Naive thymus-derived CD4-positive, alpha-beta T cell (primary cell): ENCODE data around the gene SZRD1. TPM values are rescaled to one million over a fixed set of nuclear protein-coding genes. Genes with fewer than 3 reads are reported as not detected.
A peak's percentile ranks its signal among the peaks of the same experiment; 100 is the strongest.

Experiments
- ATAC-seq: fragments of 150-1000 bp; cut with Tn5 transposase; 2 replicates; pipeline ENCODE4 v1.10.0; 2021; ENCODE audit warnings: mild to moderate bottlenecking, moderate library complexity
- CTCF ChIA-PET: fragments of 350-600 bp; sonication (Branson Sonifier 250); formaldehyde crosslinking; loops from one replicate; lab custom pipeline; 2021; ENCODE audit warnings: antibody characterized with exemption; lab: Charles Lee
- POLR2A ChIA-PET: fragments of 350-600 bp; sonication (Branson Sonifier 250); formaldehyde crosslinking; loops from one replicate; lab custom pipeline; 2021; ENCODE audit warnings: antibody characterized with exemption, inconsistent platforms; lab: Charles Lee
- DNase-seq, 9 donors: peaks; one replicate each; pipeline versions ENCODE4 v3.0.0 to v3.0.0-alpha.2; 2020 to 2022; ENCODE audit warnings: mixed read lengths in 1 of 9
- H3K27ac ChIP-seq: one replicate; pipeline ENCODE4 v1.7.0; 2013; ENCODE audit warnings: mild to moderate bottlenecking, low read depth, low read length, moderate library complexity
- H3K27me3 ChIP-seq, 2 donors: one replicate each; pipeline ENCODE4 v1.7.0; 2013; ENCODE audit warnings: low read length in 2 of 2, mild to moderate bottlenecking in 2 of 2, moderate library complexity in 2 of 2; ENCODE audit not compliant: control insufficient read depth in 2 of 2, insufficient read depth in 2 of 2
- H3K36me3 ChIP-seq, 3 experiments: 1 replicate in 2 of 3; 2 replicates in 1 of 3; pipeline ENCODE4 v1.7.0; 2013; ENCODE audit warnings: low read length in 3 of 3, mild to moderate bottlenecking in 3 of 3, moderate library complexity in 1 of 3; ENCODE audit not compliant: insufficient read depth in 3 of 3, control insufficient read depth in 2 of 3
- H3K4me1 ChIP-seq, 2 donors: one replicate each; pipeline ENCODE4 v1.7.0; 2013; ENCODE audit warnings: low read length in 2 of 2, mild to moderate bottlenecking in 2 of 2, moderate library complexity in 1 of 2; ENCODE audit not compliant: control insufficient read depth in 2 of 2, insufficient read depth in 2 of 2
- H3K4me3 ChIP-seq: 2 replicates; pipeline ENCODE4 v1.7.0; 2013; ENCODE audit warnings: mild to moderate bottlenecking, low read length
- H3K9me3 ChIP-seq, 3 experiments: 1 replicate in 2 of 3; 2 replicates in 1 of 3; pipeline ENCODE4 v1.7.0; 2013; ENCODE audit warnings: low read length in 3 of 3; ENCODE audit not compliant: control insufficient read depth in 2 of 3
- H3K27ac Mint-ChIP-seq, 9 donors: one replicate each; pipeline ENCODE4 v1.8.0; 2020 to 2022; ENCODE audit warnings: mixed read lengths in 9 of 9, mild to moderate bottlenecking in 8 of 9, moderate library complexity in 5 of 9, inconsistent platforms in 2 of 9
- H3K27me3 Mint-ChIP-seq, 5 donors: one replicate each; pipeline ENCODE4 v1.8.0; 2021 to 2022; ENCODE audit warnings: mixed read lengths in 5 of 5, mild to moderate bottlenecking in 1 of 5
- H3K36me3 Mint-ChIP-seq, 5 donors: one replicate each; pipeline ENCODE4 v1.8.0; 2020 to 2022; ENCODE audit warnings: mixed read lengths in 5 of 5, mild to moderate bottlenecking in 3 of 5, inconsistent platforms in 1 of 5
- H3K4me1 Mint-ChIP-seq, 7 donors: one replicate each; pipeline ENCODE4 v1.8.0; 2020 to 2022; ENCODE audit warnings: mixed read lengths in 7 of 7, mild to moderate bottlenecking in 3 of 7, inconsistent platforms in 1 of 7
- H3K4me3 Mint-ChIP-seq, 10 donors: one replicate each; pipeline ENCODE4 v1.8.0; 2020 to 2022; ENCODE audit warnings: mild to moderate bottlenecking in 10 of 10, mixed read lengths in 10 of 10, moderate library complexity in 6 of 10, inconsistent platforms in 2 of 10
- H3K9me3 Mint-ChIP-seq, 11 donors: one replicate each; pipeline ENCODE4 v1.8.0; 2020 to 2022; ENCODE audit warnings: mixed read lengths in 11 of 11, mild to moderate bottlenecking in 4 of 11, inconsistent platforms in 1 of 11, moderate library complexity in 1 of 11
- intact Hi-C, 2 donors: fragments of 100-400 bp; cut with micrococcal nuclease; formaldehyde crosslinking; loops; one replicate each; pipeline ENCODE4 v1.15.1; 2023
- polyA plus RNA-seq, 2 donors: library from polyadenylated mRNA; unstranded; fragments of 300-500 nt; fragmentation: Illumina TruSeq; gene quantifications; one replicate each; pipeline ENCODE4 v1.2.3, GENCODE V29; 2021
- total RNA-seq, 6 experiments: library from RNA in 5 of 6; stranded (reverse) in 5 of 6; gene quantifications; 1 replicate in 5 of 6; 2 replicates in 1 of 6; pipeline ENCODE4 v1.2.3 and lab custom pipeline; 2021 to 2026

The SZRD1 gene
- total and polyA plus RNA-seq, 7 experiments from 2014 or later = 36.8 to 163 (median 82.5) TPM

GRCh38 chr1:16396591-16396990 lies 29.5 kb downstream of the SZRD1 start:
- ChIA-PET CTCF (interaction anchor here (0.7 kb wide), 1 partner anchor 33 kb away, joined by 4 read pairs; no protein-coding TSS in a partner anchor), POLR2A (no interaction called here)
- Histone ChIP-seq H3K4me3 (no peak overlapping the region), H3K27ac (no peak overlapping the region), H3K4me1 (peaks cover 0 to 1% of the 10 kb centered on the region in 2 donors), H3K36me3 (peaks cover 10 to 65% (median 11%) of the 10 kb centered on the region in 3 experiments), H3K27me3 (no peaks in the 10 kb centered on the region), H3K9me3 (no peaks in the 10 kb centered on the region)
- ATAC-seq (no peak), DNase-seq (no peak)
- Mint-ChIP-seq H3K27me3 (no peaks in the 10 kb centered on the region), H3K36me3 (peaks cover 5 to 24% (median 7%) of the 10 kb centered on the region in 5 donors), H3K27ac (peak overlapping the region in 8 of 9 donors; percentile 12 to 38 (median 23)), H3K4me1 (peaks cover 14 to 30% (median 21%) of the 10 kb centered on the region in 7 donors), H3K4me3 (peak overlapping the region in 1 of 10 donors; percentile 27), H3K9me3 (no peaks in the 10 kb centered on the region)
- intact Hi-C loops = no loop called here

DNA sequence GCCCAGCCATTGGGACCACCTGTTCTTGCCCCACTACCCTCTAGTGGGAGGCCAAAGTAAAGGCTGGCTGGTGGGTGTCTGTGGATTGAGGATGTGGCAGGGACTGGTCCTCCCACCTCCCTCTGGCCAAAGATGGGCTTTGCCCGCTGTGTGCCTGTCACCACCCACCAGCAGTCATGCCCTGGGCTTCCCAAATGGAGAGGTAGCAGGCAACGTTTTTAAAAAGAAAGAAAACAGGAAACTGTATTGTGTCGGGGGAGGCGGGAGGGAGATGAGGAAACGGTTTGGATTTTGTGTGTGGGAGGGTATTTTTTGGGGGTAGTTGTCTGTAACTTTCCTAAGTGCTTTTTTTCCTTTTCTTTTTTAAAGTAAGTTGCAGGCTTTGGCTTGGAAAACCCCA lies 30.1 kb downstream of the SZRD1 start:
- Mint-ChIP-seq H3K4me3 (no peak overlapping the region), H3K4me1 (peaks cover 9 to 26% (median 17%) of the 10 kb centered on the region in 7 donors), H3K27ac (peak overlapping the region in 5 of 9 donors; percentile 23 to 46 (median 32)), H3K36me3 (peaks cover 5 to 24% (median 7%) of the 10 kb centered on the region in 5 donors), H3K9me3 (no peaks in the 10 kb centered on the region), H3K27me3 (no peaks in the 10 kb centered on the region)
- no peaks in the 10 kb centered on the region for H3K27me3 ChIP-seq
- H3K4me3 ChIP-seq = no peak overlapping the region
- ATAC-seq = no peak
- ChIA-PET CTCF (interaction anchor here (0.7 kb wide), 1 partner anchor 34 kb away, joined by 4 read pairs; no protein-coding TSS in a partner anchor), POLR2A (no interaction called here)
- no peaks in the 10 kb centered on the region for H3K9me3 ChIP-seq
- H3K36me3 ChIP-seq = peaks cover 10 to 65% (median 11%) of the 10 kb centered on the region in 3 experiments
- intact Hi-C loops = no loop called here
- H3K4me1 ChIP-seq = no peaks in the 10 kb centered on the region
- DNase-seq = no peak
- H3K27ac ChIP-seq = peak overlapping the region; percentile 8

- no peak for DNase-seq
- CTCF ChIA-PET = no interaction called here
- no peaks in the 10 kb centered on the region for H3K27me3 Mint-ChIP-seq
- H3K27ac Mint-ChIP-seq = peak overlapping the region in 4 of 9 donors; percentile 36 to 78 (median 74)
- H3K4me3 Mint-ChIP-seq = no peak overlapping the region
- no peaks in the 10 kb centered on the region for H3K27me3 ChIP-seq
- H3K4me3 ChIP-seq = no peak overlapping the region
- POLR2A ChIA-PET = no interaction called here
- intact Hi-C loops = no loop called here
- no peaks in the 10 kb centered on the region for H3K9me3 Mint-ChIP-seq
- peaks cover 4 to 51% (median 10%) of the 10 kb centered on the region in 3 experiments for H3K36me3 ChIP-seq
- ATAC-seq = no peak
- no peaks in the 10 kb centered on the region for H3K9me3 ChIP-seq
- H3K36me3 Mint-ChIP-seq = peaks cover 0 to 16% (median 3%) of the 10 kb centered on the region in 5 donors
- peaks cover 0 to 14% (median 4%) of the 10 kb centered on the region in 7 donors for H3K4me1 Mint-ChIP-seq
- H3K27ac ChIP-seq = no peak overlapping the region
- no peaks in the 10 kb centered on the region for H3K4me1 ChIP-seq
Observed at GRCh38 chr1:16398371-16398953, 31.4 kb downstream of the SZRD1 start.

GRCh38 chr1:16402742-16403141 lies 35.7 kb downstream of the SZRD1 start:
- ChIA-PET CTCF (interaction anchor here (0.6 kb wide), 1 partner anchor 611 kb away, joined by 3 read pairs; no protein-coding TSS in a partner anchor), POLR2A (interaction anchor here (0.9 kb wide), 1 partner anchor 37 kb away, joined by 3 read pairs; the partner anchor contains the start of gene NECAP2)
- intact Hi-C loops = no loop called here
- H3K4me1 Mint-ChIP-seq = peaks cover 0 to 3% (median 0%) of the 10 kb centered on the region in 7 donors
- Histone ChIP-seq H3K36me3 (peaks cover 0 to 10% (median 0%) of the 10 kb centered on the region in 3 experiments), H3K4me3 (no peak overlapping the region), H3K4me1 (no peaks in the 10 kb centered on the region), H3K27me3 (no peaks in the 10 kb centered on the region), H3K27ac (no peak overlapping the region), H3K9me3 (no peaks in the 10 kb centered on the region)
- H3K27ac Mint-ChIP-seq = peak overlapping the region in 1 of 9 donors; percentile 17
- ATAC-seq (no peak), DNase-seq (no peak)
- no peaks in the 10 kb centered on the region for H3K27me3 Mint-ChIP-seq
- peaks cover 0 to 3% (median 0%) of the 10 kb centered on the region in 5 donors for H3K36me3 Mint-ChIP-seq
- no peak overlapping the region for H3K4me3 Mint-ChIP-seq
- H3K9me3 Mint-ChIP-seq = no peaks in the 10 kb centered on the region

GRCh38 chr1:16405441-16405840 lies 38.4 kb downstream of the SZRD1 start:
- no peak overlapping the region for H3K4me3 Mint-ChIP-seq
- ATAC-seq (no peak), DNase-seq (no peak)
- H3K27ac Mint-ChIP-seq = no peak overlapping the region
- intact Hi-C loops = no loop called here
- H3K27me3 ChIP-seq = no peaks in the 10 kb centered on the region
- H3K4me1 Mint-ChIP-seq = peaks cover 0 to 8% (median 0%) of the 10 kb centered on the region in 7 donors
- H3K27ac ChIP-seq = no peak overlapping the region
- POLR2A ChIA-PET = no interaction called here
- CTCF ChIA-PET = no interaction called here
- H3K9me3 ChIP-seq = no peaks in the 10 kb centered on the region
- no peaks in the 10 kb centered on the region for H3K36me3 ChIP-seq
- no peak overlapping the region for H3K4me3 ChIP-seq
- H3K27me3 Mint-ChIP-seq = no peaks in the 10 kb centered on the region
- no peaks in the 10 kb centered on the region for H3K4me1 ChIP-seq
- no peaks in the 10 kb centered on the region for H3K9me3 Mint-ChIP-seq
- no peaks in the 10 kb centered on the region for H3K36me3 Mint-ChIP-seq

DNA sequence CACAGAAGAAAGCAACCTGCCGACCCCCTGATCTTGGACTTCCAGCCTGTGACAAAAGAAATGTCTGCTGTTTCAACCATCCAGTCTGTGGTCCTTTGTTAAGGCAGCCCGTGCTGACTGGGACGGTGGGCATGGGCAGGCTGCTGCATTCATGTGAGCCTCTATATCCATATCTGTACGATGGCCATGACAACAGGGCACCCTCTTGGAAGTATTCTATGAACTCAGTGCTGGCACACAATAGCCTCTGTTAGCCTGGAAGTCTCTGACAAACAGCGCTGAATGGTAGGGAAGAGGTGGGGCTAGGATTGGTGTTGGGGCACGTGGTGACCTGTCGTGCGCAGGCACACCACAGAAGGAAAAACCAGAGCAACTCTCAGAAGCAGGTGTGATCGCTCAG lies 39.8 kb downstream of the SZRD1 start:
- ATAC-seq = no peak
- Histone ChIP-seq H3K36me3 (no peaks in the 10 kb centered on the region), H3K4me1 (no peaks in the 10 kb centered on the region), H3K9me3 (no peaks in the 10 kb centered on the region), H3K4me3 (no peak overlapping the region), H3K27ac (no peak overlapping the region), H3K27me3 (no peaks in the 10 kb centered on the region)
- H3K9me3 Mint-ChIP-seq = no peaks in the 10 kb centered on the region
- intact Hi-C loops = no loop called here
- H3K4me3 Mint-ChIP-seq = no peak overlapping the region
- POLR2A ChIA-PET = no interaction called here
- DNase-seq = no peak
- H3K27me3 Mint-ChIP-seq = peaks cover 0 to 7% (median 0%) of the 10 kb centered on the region in 5 donors
- peaks cover 0 to 5% (median 0%) of the 10 kb centered on the region in 7 donors for H3K4me1 Mint-ChIP-seq
- peak overlapping the region in 1 of 9 donors; percentile 21 for H3K27ac Mint-ChIP-seq
- peaks cover 0 to 4% (median 0%) of the 10 kb centered on the region in 5 donors for H3K36me3 Mint-ChIP-seq
- CTCF ChIA-PET = interaction anchor here (0.6 kb wide), 1 partner anchor 557 kb away, joined by 3 read pairs; no protein-coding TSS in a partner anchor
